HG03469 (cell line): ENCODE results near the gene HOXC11.

Experiments
- ATAC-seq: cut with Tn5 transposase; IDR thresholded peaks from one replicate; pipeline ENCODE4 v1.9.1; 2021; ENCODE audit warnings: mild to moderate bottlenecking, moderate library complexity, moderate number of reproducible peaks; ENCODE audit not compliant: unreplicated experiment

HOXC11 gene

GRCh38 chr12:54019924-54020590, 47.1 kb downstream of the HOXC11 start:
- no peak for ATAC-seq

- no peak for ATAC-seq
Measured at GRCh38 chr12:54020591-54021405, 47.9 kb downstream of the HOXC11 start.

GRCh38 chr12:54021432-54022013, 48.6 kb downstream of the HOXC11 start:
- no peak for ATAC-seq

GRCh38 chr12:54022960-54023884, 50.3 kb downstream of the HOXC11 start:
- ATAC-seq: no peak

- ATAC-seq: no peak
Measured at GRCh38 chr12:54024127-54024526, 51.2 kb downstream of the HOXC11 start.

GRCh38 chr12:54024581-54025305, 51.8 kb downstream of the HOXC11 start:
- no peak for ATAC-seq

- no peak for ATAC-seq
Measured at GRCh38 chr12:54025499-54026405, 52.8 kb downstream of the HOXC11 start.

- no peak for ATAC-seq
Measured at GRCh38 chr12:54026640-54027441, 53.9 kb downstream of the HOXC11 start.
